HepG2 (cell line): ENCODE data around the gene PPP1R8. TPM values are rescaled to one million over a fixed set of nuclear protein-coding genes. Genes with fewer than 3 reads are reported as not detected.

Experiments used
- ATAC-seq: fragments of 200-7000 bp; cut with Tn5 transposase; 3 replicates; pipeline ENCODE4 v1.9.1; 2020; ENCODE audit warnings: mild to moderate bottlenecking, moderate library complexity
- BruUV-seq: library from RNA; stranded (reverse); fragments of 400-500 nt; replicated peaks from 2 replicates; lab custom pipeline; 2021; lab: Mats Ljungman, UMichigan
- CTCF ChIA-PET: fragments of 300-600 bp; formaldehyde crosslinking; extraction: SDS; loops from one replicate; lab custom pipeline; 2021; ENCODE audit warnings: low total read pairs, inconsistent platforms, low intra/inter-chr PET ratio; lab: Yijun Ruan, JAX
- POLR2A ChIA-PET: fragments of 350-600 bp; sonication (Branson Sonifier 250); formaldehyde crosslinking; loops from one replicate; lab custom pipeline; 2020; ENCODE audit warnings: antibody characterized with exemption, inconsistent platforms; lab: Yijun Ruan, JAX
- DNase-seq: peaks from one replicate; pipeline ENCODE4 v3.0.0-alpha.2; 2015; ENCODE audit warnings: low spot score
- FAIRE-seq: peaks from 3 replicates; lab custom pipeline; 2011; peaks lifted over from hg19 to GRCh38; lab: Jason Lieb, UNC
- H2AFZ ChIP-seq: one replicate; pipeline ENCODE4 v1.6.1; 2011; ENCODE audit warnings: low read length, inconsistent platforms
- H3K27ac ChIP-seq: fragments of 300-600 bp; 3 replicates; pipeline ENCODE4 v1.8.0; 2011; ENCODE audit warnings: mixed run types, mild to moderate bottlenecking, mixed read lengths, low read length, inconsistent platforms; ENCODE audit not compliant: insufficient read depth; ENCODE audit errors: extremely low read length
- H3K27me3 ChIP-seq, 2 experiments: fragments of 200-600 bp in 1 of 2; 2 replicates in 1 of 2; 3 replicates in 1 of 2; pipeline versions ENCODE4 v1.6.0 to v1.8.0; 2011; ENCODE audit warnings: low read length in 2 of 2, mild to moderate bottlenecking in 2 of 2, moderate library complexity in 2 of 2, inconsistent platforms in 1 of 2; ENCODE audit not compliant: insufficient read depth in 2 of 2, control insufficient read depth in 1 of 2
- H3K36me3 ChIP-seq, 2 experiments: fragments of 200-600 bp in 1 of 2; replicated peaks in 1 of 2; 2 replicates in 1 of 2; 3 replicates in 1 of 2; pipeline versions ENCODE4 v1.5.1 to v1.8.0; 2011; ENCODE audit warnings: low read length in 2 of 2, inconsistent platforms in 1 of 2; ENCODE audit not compliant: insufficient read depth in 2 of 2, control insufficient read depth in 1 of 2
- H3K4me1 ChIP-seq: 2 replicates; pipeline ENCODE4 v1.5.1; 2012; ENCODE audit warnings: low read length, inconsistent platforms; ENCODE audit not compliant: insufficient read depth
- H3K4me2 ChIP-seq: 2 replicates; pipeline ENCODE4 v1.6.0; 2011; ENCODE audit warnings: low read depth, low read length, inconsistent platforms
- H3K4me3 ChIP-seq, 3 experiments: fragments of 200-600 bp in 1 of 3; sonication (generic), shearing (Covaris generic) in 1 of 3; replicated peaks in 1 of 3; 2 replicates each; pipeline ENCODE4 v1.5.1; 2011 to 2016; ENCODE audit warnings: low read length in 3 of 3, inconsistent platforms in 2 of 3, low read depth in 2 of 3, mild to moderate bottlenecking in 2 of 3, control low read depth in 1 of 3, mixed read lengths in 1 of 3; ENCODE audit not compliant: insufficient read depth in 1 of 3
- H3K79me2 ChIP-seq: one replicate; pipeline ENCODE4 v1.6.1; 2011; ENCODE audit warnings: low read length, inconsistent platforms; ENCODE audit not compliant: insufficient read depth
- H3K9ac ChIP-seq: 2 replicates; pipeline ENCODE4 v1.6.0; 2011; ENCODE audit warnings: mild to moderate bottlenecking, low read depth, low read length, inconsistent platforms; ENCODE audit not compliant: insufficient read depth
- H3K9me3 ChIP-seq: 2 replicates; pipeline ENCODE4 v1.5.1; 2012; ENCODE audit warnings: mild to moderate bottlenecking, low read length
- H4K20me1 ChIP-seq: 2 replicates; pipeline ENCODE4 v1.6.0; 2011; ENCODE audit warnings: inconsistent platforms, mild to moderate bottlenecking, low read length, moderate library complexity; ENCODE audit not compliant: insufficient read depth
- CSRNP2 ChIP-seq: sonication (generic); formaldehyde crosslinking; conservative IDR thresholded peaks from 2 replicates; pipeline ENCODE4 v1.8.0; 2022; ENCODE audit warnings: low read depth, missing genetic modification reagents
- E2F5 ChIP-seq: sonication (generic); formaldehyde crosslinking; conservative IDR thresholded peaks from 2 replicates; pipeline ENCODE4 v1.4.0; 2020; ENCODE audit warnings: missing genetic modification reagents
- HNRNPL ChIP-seq: fragments of 200-400 bp; formaldehyde crosslinking; IDR thresholded peaks from 2 replicates; pipeline ENCODE4 v1.6.1; 2017; ENCODE audit warnings: mild to moderate bottlenecking, low read depth, low read length
- KLF9 ChIP-seq: IDR thresholded peaks from 2 replicates; pipeline ENCODE4 v1.6.1; 2016; ENCODE audit warnings: low read depth
- MIER3 ChIP-seq: IDR thresholded peaks from 2 replicates; pipeline ENCODE4 v1.6.1; 2016; ENCODE audit warnings: missing compliant biosample characterization, borderline replicate concordance
- SKIL ChIP-seq: sonication (generic); formaldehyde crosslinking; IDR thresholded peaks from 2 replicates; pipeline ENCODE4 v1.8.0; 2022; ENCODE audit warnings: missing genetic modification reagents, mild to moderate bottlenecking, moderate library complexity, borderline replicate concordance
- ZBTB3 ChIP-seq: sonication (generic); formaldehyde crosslinking; IDR thresholded peaks from 2 replicates; pipeline ENCODE4 v1.4.0; 2020; ENCODE audit warnings: low read depth, mild to moderate bottlenecking, moderate library complexity, missing genetic modification reagents, borderline replicate concordance
- WGBS: methylation state at CpG from one replicate; pipeline ENCODE4 v1.1.6; 2017; ENCODE audit warnings: low lambda C conversion rate; 5-methylcytosine and 5-hydroxymethylcytosine counted together
- in situ Hi-C: cut with HindIII; loops from 2 replicates; pipeline ENCODE4 v1.10.0; 2017; ENCODE audit warnings: low pct_unique_long_range_greater_than_20kb; ENCODE audit not compliant: extremely low pct_ligation_motif_present
- intact Hi-C: fragments of 100-400 bp; cut with micrococcal nuclease; formaldehyde crosslinking; loops from one replicate; pipeline ENCODE4 v1.10.0; 2022; ENCODE audit not compliant: unreplicated experiment
- polyA plus RNA-seq, 8 experiments: library from polyadenylated mRNA; depleted of rRNA in 3 of 8; stranded (reverse) in 7 of 8; unstranded in 1 of 8; fragments of >200 nt; fragmentation: Illumina TruSeq in 4 of 8; extraction: Trizol in 4 of 8; gene quantifications; 2 replicates each; pipeline versions ENCODE4 v1.2.1 to v1.2.3, GENCODE V29; 2011 to 2016; ENCODE audit warnings: low read depth in 4 of 8, missing spikeins in 1 of 8, mixed read lengths in 1 of 8; ENCODE audit not compliant: insufficient read depth in 1 of 8
- total RNA-seq, 5 experiments: library from RNA; depleted of rRNA; stranded (reverse); fragments of >200 nt; fragmentation: Illumina TruSeq; extraction: Trizol; gene quantifications; 2 replicates each; pipeline ENCODE4 v1.2.3, GENCODE V29; 2016; ENCODE audit warnings: low read depth in 1 of 5

PPP1R8 gene
- total and polyA plus RNA-seq, 2 of the 13 experiments (the other 11 are each of a cell fraction or from before 2014, with no cell fraction given): 38.3 to 62.2 TPM

- WGBS: 66% methylated on average over 14 of the region's 18 CpGs
- POLR2A ChIA-PET: no interaction called here
- no peak for ATAC-seq
Observed at GRCh38 chr1:27876341-27877114, 45.9 kb downstream of the PPP1R8 start.

More at GRCh38 chr1:27876341-27877114, 45.9 kb downstream of the PPP1R8 start:
- Histone ChIP-seq H3K9ac (no peak overlapping the region), H3K4me2 (no peak overlapping the region), H3K36me3 (no peaks in the 10 kb centered on the region), H4K20me1 (no peaks in the 10 kb centered on the region), H3K4me3 (no peak overlapping the region), H3K4me1 (peaks cover 21% of the 10 kb centered on the region), H3K27ac (no peak overlapping the region), H3K79me2 (no peaks in the 10 kb centered on the region), H3K9me3 (no peaks in the 10 kb centered on the region), H3K27me3 (peaks cover 0 to 15% of the 10 kb centered on the region in 2 experiments; a peak in 2 of 5 replicates), H2AFZ (no peak overlapping the region)
- DNase-seq (no peak), FAIRE-seq (no peak)
- TF ChIP-seq HNRNPL (peak; percentile 42; the same call in 1 of the 2 replicates), CSRNP2 (no peak), MIER3 (CRISPR knock-in tag) (no peak), KLF9 (CRISPR knock-in tag) (no peak), SKIL (CRISPR knock-in tag) (no peak), E2F5 (CRISPR knock-in tag) (no peak), ZBTB3 (CRISPR knock-in tag) (no peak)
- in situ Hi-C loops: no loop called here
- intact Hi-C loops: no loop called here
- no TSS peak for BruUV-seq
- CTCF ChIA-PET: no interaction called here
